ENCODE measurements around the gene PIGW.
"Not testable (repeated sequence)": the region's sequence is repeated elsewhere in the genome, so short reads cannot be mapped to it uniquely, and the experiment has no call there.

Gene PIGW

DNA sequence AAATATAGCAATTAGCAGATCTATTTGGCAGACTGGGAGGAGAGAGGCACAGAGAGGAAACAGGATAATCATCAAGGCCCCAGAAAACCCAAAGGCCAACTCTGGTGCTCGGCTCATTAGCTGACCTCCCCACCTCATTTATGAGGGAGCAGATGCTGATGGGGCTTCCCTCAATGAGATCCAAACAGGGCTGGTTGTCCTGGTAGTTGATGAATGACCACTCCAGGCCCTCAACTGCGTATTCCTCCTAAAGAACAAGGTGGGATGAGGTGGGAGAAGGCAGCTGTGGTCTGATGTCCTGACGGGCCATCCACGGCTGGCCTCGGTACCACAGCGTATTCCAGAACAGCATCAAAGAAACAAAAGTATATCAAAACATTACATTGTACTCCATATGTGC lies 27.5 kb upstream of the PIGW start:
- DNase-seq (ENCODE audit: low spot score) (no peak), FAIRE-seq (no peak)

DNA sequence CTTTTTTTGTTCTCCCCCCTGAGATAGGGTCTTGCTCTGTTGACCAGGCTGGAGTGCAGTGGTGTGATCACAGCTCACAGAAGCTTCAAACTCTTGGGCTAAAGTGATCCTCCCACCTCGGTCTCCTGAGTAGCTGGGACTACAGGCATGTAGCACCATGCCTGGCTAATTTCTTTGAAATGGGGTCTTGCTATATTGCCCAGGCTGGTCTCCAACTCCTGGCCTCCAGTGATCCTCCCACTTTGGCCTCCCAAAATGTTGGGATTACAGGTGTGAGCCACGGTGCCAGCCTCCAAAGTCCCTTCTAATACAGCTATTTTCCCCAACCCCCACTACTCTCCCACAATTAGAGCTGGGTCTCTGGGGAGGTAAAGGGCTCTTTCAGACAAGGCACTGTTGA lies 26.3 kb upstream of the PIGW start:
- FAIRE-seq; DNase-seq (ENCODE audit: low spot score): not testable (repeated sequence)

DNA sequence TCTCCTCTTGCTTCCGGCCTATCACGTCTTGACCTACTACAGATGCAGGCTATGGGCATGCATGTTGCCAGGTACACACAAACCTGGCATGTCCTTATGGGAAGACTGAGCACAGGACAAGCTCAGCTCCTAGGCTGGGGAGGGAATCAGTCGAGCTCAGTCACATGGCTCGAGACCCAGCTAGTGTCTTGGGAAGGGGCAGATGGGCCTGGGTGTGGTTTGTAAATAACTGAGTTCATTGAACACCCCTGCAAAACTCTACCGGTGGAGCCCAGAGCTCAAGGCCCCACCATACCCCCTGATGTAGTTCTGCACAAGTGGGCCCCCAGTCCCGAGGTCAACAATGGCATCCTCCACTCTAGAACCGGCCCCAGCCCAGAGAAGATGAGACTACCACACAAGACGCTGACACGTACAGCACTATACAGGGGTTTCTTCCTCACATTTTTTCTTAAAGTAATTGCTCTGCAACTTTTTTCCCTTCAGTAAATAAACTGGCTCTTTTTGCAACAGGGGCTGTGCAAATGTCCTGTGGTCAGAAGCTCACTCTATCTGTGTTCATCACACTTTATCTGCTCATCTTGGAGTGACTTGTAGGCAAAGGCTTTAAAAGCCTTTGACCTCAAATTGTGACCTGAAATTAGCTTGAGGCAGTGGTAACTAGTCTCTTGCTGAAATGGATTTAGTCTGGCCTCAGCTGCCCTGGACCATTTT lies 25.4 kb upstream of the PIGW start:
- FAIRE-seq (no peak), DNase-seq (ENCODE audit: low spot score) (no peak)

DNA sequence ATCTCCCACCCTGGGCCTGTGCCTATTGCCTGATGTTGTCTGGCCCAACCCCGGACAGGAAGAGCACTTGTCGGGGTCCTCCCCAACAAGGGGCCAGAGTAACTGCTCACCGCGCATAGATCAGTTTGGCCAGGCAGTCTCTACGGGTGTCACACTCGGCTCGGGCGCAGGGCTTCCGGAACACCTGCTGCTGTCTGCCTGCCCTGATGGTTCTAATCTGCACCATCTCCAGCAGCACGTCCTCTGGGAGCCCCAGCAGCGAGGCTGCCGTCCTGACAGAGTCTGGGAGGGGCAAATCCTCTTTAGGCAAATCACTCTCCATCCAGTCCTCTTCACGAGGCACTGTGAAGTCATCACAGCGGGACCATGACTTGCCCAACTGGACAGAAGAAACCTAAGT lies 24.2 kb upstream of the PIGW start:
- FAIRE-seq (no peak), DNase-seq (ENCODE audit: low spot score) (no peak)

DNA sequence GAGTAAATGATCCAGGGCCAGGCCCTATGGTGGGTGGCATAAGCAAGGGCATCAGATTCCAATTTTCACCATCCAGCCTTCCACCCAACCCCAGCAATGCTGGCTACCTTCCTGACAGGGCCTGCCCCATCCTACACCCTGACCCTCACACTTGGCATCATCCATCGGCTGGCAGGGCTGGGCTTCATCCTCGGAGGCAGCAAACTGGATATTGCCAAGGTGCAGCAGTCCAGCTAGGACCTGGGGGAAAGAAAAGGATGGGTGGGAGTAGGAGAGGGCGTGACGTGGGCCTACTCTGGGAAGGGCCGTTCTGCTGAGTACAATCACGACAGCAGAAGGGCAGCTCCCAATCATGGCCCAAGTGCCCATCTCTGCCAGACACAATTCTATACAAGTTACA lies 23.6 kb upstream of the PIGW start:
- no peak for FAIRE-seq
- no peak for DNase-seq (ENCODE audit: low spot score)

DNA sequence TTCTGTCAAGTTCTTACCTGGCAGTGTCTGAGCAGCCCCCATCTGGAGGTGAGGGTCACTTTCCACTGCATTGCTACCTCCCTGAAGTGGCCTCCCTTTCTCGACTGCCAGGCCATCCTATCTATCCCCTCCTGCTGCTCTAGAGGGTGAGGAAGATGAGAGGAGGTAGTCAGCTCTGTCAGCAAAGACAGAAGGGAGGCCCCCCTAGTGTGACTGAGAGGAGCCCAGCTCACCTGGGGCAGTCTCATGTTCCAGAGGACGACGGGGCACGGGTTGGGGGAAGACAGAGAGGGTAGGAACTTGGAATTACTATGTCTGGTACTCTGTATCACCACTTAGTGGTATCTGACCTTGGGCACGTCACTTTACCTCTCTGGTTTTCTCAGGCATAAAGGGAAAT lies 22.1 kb upstream of the PIGW start:
- FAIRE-seq, result no peak
- no peak for DNase-seq (ENCODE audit: low spot score)

DNA sequence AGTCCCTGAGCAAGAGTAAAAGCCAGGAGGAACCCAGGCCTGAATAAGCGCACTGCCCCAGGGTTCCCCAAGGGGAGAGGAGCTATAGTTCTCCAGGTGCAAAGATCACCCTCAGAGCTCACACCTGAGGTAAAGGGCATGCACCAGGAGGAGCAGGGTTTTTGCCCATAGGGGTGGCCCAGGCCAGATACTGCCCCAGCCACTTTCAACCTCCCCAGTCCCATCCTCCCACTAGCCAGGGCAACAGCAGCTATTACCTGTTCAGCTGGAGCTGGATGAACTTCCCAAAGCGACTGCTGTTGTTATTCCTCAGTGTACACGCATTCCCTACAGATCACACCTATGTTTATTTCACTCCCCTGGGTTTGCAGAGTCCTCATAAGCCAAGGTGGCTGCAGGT lies 19.9 kb upstream of the PIGW start:
- no peak for DNase-seq (ENCODE audit: low spot score)
- no peak for FAIRE-seq

DNA sequence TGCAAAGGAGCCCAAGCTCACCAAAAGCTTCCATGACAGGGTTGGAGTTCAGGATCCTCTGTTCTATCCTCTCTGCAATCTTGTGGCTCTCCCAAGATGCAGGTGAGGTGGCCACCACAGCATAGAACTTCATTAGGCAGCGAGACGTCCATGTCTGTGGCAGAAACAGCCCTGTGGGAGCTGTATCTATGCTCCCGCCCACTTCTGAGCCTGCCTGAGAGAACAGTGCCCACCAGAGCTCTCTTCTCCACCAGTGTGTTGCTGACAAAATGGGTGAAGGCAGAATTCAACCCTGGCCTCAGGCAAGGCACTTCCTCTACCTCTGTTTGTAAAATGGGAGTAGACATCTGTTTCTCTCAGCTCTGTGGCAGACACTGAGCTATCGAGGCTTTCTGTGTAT lies 18.9 kb upstream of the PIGW start:
- FAIRE-seq (no peak), DNase-seq (ENCODE audit: low spot score) (no peak)

DNA sequence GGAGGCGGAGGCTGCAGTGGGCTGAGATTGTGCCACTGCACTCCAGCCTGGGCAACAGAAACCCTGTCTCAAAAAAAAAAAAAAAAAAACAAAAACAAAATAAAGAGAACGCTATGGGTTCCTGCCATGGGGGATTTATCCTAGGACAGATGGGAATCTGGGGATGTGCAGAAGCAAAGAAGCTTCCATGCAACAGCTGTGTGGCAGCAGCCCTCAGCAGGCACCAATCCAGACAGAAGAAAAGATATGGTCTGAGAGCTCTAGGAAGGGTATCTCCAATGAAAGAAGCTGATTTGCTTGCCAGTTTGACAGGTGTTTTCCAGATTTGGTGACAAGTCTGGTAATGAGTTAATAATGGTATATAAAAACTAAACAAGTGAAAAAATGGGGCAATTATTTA lies 11.7 kb upstream of the PIGW start:
- DNase-seq (ENCODE audit: low spot score) (no peak), FAIRE-seq (no peak)

DNA sequence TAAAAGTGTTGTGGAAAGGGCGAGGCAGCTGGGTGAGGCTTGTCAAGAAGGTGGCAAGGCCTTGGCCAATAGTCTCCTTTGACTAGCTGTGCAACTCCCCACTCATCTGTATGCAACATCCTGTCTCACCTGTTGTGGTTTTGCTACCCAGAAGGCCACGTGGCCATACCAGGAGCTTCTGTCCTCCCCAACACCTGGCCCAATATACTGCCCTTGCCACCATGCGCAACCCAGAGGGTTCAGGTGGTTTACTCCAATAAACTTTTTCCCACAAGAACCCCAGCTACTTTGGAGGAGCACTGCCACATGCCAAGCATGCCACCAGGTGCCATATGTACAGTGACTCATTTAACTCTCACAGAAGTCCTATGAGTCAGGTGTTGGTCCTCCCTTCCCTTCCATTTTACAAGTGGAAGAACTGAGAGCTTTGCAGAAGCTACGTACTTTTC lies 10.3 kb upstream of the PIGW start:
- FAIRE-seq, result no peak
- peak; percentile 14 for DNase-seq (ENCODE audit: low spot score)

DNA sequence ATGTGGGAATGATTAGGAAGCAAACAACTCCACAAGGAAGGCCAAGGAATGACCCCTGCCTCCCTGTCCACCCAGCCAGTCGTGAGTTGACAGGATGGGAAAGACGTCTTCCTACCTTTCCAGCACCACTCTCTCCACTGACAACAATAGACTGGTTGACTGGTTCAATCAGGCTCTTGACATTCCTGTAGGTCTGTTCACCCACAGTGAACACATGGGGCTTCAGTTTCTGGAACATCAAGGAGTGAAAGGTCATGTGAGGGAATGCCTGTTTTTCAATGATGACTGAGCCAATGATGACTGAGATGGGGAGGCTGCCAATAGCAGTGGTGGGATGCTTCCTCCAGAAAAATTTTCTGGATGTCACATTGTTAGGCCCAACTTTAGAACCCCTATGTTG lies 9.7 kb upstream of the PIGW start:
- FAIRE-seq, result no peak
- no peak for DNase-seq (ENCODE audit: low spot score)

DNA sequence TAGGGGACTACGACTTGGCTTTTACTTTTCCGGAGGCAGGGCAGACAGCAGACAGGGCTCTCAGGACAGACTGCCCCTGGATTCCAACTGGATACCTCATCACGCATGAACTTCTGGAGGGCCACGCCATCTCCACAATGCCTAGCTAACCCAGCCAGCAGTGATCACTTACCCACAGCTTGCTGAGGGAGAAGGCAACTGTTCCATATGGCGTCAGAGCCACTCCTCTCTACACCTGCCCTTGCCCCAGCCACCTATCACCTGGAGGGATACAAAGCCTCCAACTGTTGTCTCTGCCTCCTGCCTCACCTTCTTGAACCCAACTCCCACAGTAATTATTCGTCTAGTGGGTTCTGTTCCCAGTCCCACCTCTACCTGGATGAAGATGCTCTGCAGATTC lies 8.9 kb upstream of the PIGW start:
- DNase-seq (ENCODE audit: low spot score) (no peak), FAIRE-seq (no peak)

DNA sequence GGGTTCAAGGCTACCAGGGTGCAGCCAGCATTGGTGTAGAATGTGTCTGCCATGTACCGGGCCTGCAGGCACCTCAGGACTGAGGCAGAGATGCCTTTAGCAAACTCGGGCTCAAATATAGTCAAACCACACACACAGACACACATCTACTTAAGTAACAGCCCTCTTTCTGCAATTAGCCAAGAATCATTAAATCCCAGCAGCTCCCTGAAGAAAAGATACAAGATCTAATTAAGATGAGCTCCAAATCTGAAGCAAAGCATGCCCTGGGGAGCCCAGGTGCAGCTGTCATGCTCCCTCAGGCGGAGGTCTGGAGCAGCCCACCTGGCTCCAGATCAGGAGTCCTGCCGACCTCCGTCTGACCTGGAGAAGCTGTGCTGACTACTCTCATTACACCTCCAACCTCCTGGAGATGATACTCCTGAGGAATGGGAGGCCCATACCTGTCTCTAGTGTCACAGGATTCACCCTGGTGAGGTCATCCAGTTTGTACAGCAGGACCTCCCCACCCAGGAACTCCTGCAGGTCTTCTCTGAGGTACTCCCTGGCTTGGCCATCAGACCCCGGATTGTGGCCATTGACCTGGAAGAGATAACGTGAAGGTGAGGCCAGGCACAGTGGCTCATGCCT lies 7.1 kb upstream of the PIGW start:
- DNase-seq (ENCODE audit: low spot score) (no peak), FAIRE-seq (no peak)

DNA sequence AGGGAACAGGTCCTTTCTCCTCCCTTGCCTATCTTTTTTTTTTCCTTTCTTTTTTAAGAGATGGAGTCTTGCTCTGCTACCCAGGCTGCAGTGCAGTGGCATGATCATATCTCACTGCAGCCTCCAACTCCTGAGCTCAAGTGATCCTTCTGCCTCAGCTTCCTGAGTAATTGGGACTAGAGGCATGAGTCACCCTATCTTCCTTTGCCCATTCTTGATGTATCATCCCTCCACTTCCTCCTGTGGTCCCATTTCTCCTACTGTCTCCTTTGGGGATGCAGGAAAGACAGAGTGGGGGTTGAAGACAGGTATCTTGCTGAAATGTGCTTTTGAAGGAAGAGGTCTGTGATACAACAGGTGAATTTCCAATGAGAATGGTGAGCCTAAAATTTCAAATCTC lies 5.7 kb upstream of the PIGW start:
- peak; percentile 71 for DNase-seq (ENCODE audit: low spot score)
- FAIRE-seq, result no peak

DNA sequence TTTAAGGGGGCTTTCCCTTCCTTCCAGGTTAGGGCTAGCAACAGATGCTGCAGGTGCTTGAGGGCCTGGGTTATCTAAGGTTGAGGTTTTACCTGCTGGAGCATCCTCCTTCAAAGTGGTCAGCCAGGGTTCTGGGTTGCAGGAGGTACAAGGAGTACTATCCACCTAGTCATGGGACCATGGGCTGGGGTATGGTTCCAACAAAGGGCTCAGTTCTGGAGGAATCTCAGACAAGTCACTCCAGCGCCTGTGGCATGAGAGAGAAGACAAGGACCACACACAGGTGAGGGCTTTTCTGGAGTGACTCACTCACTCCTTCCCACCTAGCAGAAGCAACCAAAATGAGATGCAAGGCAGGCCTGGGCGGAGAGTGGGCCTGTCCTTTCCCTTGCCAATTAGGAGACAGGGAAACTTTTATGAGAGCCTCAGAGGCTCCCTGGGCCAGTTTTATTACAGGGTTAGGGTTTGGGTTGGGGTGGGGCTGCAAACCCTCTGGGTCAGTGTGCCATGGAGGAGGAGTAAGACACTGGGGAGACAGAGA lies 2.3 kb upstream of the PIGW start:
- FAIRE-seq (no peak), DNase-seq (ENCODE audit: low spot score) (no peak)

DNA sequence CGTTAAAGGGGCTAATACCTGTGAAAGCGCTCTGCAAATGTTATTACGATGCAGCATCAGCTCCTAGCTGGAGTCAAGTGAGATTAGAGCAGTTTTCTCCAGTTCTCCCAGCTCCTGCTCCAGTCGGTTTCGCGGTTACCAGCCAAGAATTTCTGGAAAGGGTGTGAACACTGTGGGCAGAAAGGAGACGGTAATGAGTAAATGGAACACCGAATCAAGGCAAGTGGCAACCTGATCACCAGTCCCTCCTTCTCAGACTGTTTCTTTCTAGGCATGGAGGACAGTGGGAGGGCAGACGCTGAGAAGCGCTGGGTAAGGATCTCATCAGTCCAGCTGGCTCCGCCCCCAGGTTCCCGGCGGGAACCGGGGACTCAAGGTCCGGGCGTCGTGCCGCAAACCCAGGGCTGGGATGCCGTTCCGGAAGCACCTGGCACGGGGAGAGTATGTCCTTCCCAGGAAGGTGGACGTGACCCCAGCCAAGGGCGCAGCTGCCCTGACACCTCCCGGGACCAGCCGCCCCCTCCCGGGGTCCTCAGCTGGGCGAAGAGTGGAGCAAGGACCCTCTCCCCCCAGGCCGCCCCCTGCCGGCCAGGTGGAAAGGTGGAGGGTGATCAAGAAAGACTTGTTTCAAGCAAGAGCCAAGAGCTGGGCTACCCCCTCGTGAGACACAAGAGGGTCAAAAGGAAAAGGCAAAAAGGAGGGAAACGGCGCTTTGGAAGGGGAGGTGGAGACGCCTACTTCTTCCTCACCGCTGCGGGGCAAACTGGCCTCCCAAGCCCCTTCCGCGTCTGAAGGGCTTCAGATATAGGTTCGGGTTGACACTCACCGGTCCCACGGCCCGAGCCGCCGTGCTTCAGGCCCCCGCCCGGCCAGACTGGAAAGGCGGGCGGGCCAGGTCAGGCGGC lies 600 bp upstream of the PIGW start:
- FAIRE-seq, result no peak
- peak; percentile 31 for DNase-seq (ENCODE audit: low spot score)

DNA sequence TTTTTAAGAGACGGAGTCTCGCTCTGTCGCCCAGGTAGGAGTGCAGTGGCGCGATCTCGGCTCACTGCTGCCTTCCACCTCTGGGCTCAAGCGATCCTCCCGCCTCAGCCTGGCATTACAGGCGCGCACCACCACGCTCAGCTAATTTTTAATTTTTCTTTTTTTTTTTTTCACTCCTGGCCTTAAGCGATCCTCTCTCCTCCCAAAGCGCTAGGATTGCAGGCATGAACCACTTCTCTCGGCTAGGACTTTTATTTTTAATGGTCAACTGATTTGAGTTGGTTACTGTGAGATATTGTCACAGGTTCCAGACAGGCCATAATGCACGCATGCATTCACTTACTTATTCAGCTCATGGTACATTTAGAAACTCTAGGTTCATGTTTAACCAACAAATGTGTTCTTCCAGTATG lies 888 bp downstream of the PIGW start:
- no peak for FAIRE-seq
- no peak for DNase-seq (ENCODE audit: low spot score)

DNA sequence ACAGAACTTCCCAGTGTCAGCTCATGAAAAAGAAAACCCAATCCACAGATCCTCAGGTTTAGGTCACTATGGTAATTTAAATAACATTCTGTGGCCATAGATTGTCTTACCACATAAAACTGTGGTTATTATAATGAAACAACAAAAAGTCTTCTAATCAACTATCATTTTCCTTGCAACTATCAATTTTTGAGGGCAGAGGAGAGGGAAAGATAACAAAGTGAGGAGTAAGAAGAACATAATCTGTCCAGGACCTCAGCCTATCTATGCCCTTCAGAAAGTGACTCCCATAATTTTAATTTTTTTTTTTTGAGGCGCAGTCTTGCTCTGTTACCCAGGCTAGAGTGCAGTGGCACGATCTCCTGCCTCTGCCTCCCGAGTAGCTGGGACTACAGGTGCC lies 5.9 kb downstream of the PIGW start:
- DNase-seq (ENCODE audit: low spot score) (no peak), FAIRE-seq (no peak)

DNA sequence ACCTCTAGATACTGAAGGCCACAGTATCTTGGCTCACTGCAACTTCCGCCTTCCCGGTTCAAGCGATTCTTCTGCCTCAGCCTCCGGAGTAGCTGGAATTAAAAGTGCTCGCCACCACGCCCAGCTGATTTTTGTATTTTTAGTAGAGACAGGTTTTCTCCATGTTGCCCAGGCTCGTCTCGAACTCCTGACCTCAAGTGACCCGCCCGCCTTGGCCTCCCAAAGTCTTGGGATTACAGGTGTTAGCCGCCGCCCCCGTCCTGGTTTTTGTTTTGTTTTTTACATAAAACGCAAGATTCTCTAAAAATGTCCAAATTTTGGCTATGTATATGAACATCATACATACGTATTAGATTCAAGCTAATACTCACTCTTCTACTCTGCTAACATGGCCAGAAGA lies 8.0 kb downstream of the PIGW start:
- FAIRE-seq (no peak), DNase-seq (ENCODE audit: low spot score) (no peak)

DNA sequence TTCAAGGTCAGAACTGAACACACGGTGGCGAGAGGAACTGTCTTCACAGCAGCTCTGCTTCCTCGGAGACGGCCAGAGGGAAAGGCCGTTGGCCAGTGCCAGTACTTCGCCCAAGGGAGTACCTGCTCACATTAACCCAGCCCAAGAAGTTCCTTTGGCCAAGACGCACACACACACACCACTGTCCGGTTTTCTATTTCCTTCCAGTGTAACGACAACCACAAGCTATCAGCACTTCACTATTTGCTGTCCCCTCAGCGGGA lies 9.2 kb downstream of the PIGW start:
- peak; percentile 42 for DNase-seq (ENCODE audit: low spot score)
- no peak for FAIRE-seq

DNA sequence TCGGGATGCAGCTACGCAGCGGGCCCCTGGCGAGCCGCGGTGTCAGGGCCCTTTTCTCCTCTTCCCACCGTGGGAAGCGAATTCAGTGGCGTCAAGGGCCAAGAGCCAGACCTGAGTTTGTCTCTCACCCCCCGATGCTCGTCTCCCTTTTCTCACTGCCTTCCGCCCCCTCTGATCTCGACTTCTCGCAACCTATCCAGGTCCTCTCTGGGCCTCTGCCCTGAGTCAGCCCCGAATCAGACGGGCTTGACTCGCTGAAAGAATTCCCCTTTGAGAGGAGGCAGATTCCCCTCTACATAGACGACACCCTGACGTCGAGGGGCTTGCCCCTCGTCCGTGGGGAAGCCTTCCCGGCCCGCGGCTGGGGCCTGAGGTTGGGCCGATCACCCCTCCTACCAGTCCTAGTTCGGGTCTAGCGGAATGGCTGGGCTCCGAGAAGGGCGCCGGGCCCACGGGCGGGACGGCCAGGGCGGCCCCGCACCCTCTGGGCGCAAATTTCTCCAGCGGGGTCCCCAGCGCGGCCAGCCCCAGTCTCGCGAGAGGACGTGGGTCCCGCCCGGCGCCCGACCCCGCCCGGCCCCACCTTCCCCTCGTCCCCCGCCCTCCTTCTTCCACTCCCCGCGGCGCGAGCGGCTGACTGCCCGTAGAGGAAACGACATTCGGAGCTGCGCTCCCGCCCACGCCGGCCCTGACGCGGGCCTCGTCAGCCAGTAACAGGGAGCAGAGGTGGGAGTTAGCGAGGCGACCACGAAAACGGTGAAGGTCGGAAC lies 9.7 kb downstream of the PIGW start, which contains the start of gene GGNBP2:
TSS of gene GGNBP2 (plus strand) at position 613 of the 770 bp plus-strand sequence. CDS start 806 bp downstream, outside the sequence.
- FAIRE-seq (no peak), DNase-seq (ENCODE audit: low spot score) (peak; percentile 83)
